Measurements from ENCODE around the gene SESTD1. TPM values are rescaled to one million over a fixed set of nuclear protein-coding genes. Genes with fewer than 3 reads are reported as not detected.

Gene SESTD1
- polyA plus RNA-seq, 2 of the 4 experiments (the other 2 are of a cell fraction) = 12.6 to 26.0 TPM

- TF ChIP-seq REST (IDR thresholded peaks at IDR 0.05) (no peak), HEYL (CRISPR knock-in tag; IDR thresholded peaks at IDR 0.05) (no peak), MYC (IDR thresholded peaks at IDR 0.05; ENCODE audit: borderline replicate concordance, low read length) (no peak)
These were observed 99.2 kb downstream of the SESTD1 start (continued) for GRCh38 chr2:179165356-179166000.

- DNase-seq (ENCODE audit: low read depth in 1 of 2, low spot score in 1 of 2) = no peak
- no peak overlapping the region for H3K27ac ChIP-seq
- no peaks in the 10 kb centered on the region for H3K4me1 ChIP-seq
- TF ChIP-seq HDAC2 (IDR thresholded peaks at IDR 0.05) = no peak
- no peak for TF ChIP-seq HOXB13 (CRISPR knock-in tag; IDR thresholded peaks at IDR 0.05; ENCODE audit: low read depth)
- TF ChIP-seq SMC3 (IDR thresholded peaks at IDR 0.05) = no peak
- TF ChIP-seq CBX2 (IDR thresholded peaks at IDR 0.05; ENCODE audit: borderline replicate concordance, low read depth) = no peak
- no peak for TF ChIP-seq HEYL (CRISPR knock-in tag; IDR thresholded peaks at IDR 0.05)
- no peak for TF ChIP-seq FOSB (CRISPR knock-in tag; IDR thresholded peaks at IDR 0.05)
- no peak for TF ChIP-seq E2F6 (IDR thresholded peaks at IDR 0.05; ENCODE audit: borderline replicate concordance, low read depth)
- TF ChIP-seq TP53 (CRISPR knock-in tag; IDR thresholded peaks at IDR 0.05) = no peak
- no peak for TF ChIP-seq EHMT2 (IDR thresholded peaks at IDR 0.05; ENCODE audit: low read depth)
- no peak for TF ChIP-seq NPAS2 (CRISPR knock-in tag; IDR thresholded peaks at IDR 0.05; ENCODE audit: borderline replicate concordance)
- no peak for TF ChIP-seq HOXA7 (CRISPR knock-in tag; IDR thresholded peaks at IDR 0.05)
- no peak for TF ChIP-seq CHD2 (IDR thresholded peaks at IDR 0.05; ENCODE audit: low read length, partially characterized antibody)
- TF ChIP-seq JUNB (IDR thresholded peaks at IDR 0.05) = no peak
- TF ChIP-seq PBX3 (IDR thresholded peaks at IDR 0.05) = no peak
- TF ChIP-seq RARB (CRISPR knock-in tag; IDR thresholded peaks at IDR 0.05) = no peak
- TF ChIP-seq CBX8 (IDR thresholded peaks at IDR 0.05) = no peak
- TF ChIP-seq REST (IDR thresholded peaks at IDR 0.05) = no peak
- TF ChIP-seq RFX5 (IDR thresholded peaks at IDR 0.05) = no peak
- WGBS (ENCODE audit: missing lambda C conversion rate) = 96% methylated on average over 1 of the region's 1 CpG
- no peaks in the 10 kb centered on the region for H3K9me3 ChIP-seq
- H3K4me3 ChIP-seq = no peak overlapping the region
- no peak for ATAC-seq
- no peak overlapping the region for H3K4me2 ChIP-seq
- no peak for FAIRE-seq
- ChIA-PET POLR2A (no interaction called here), CTCF (no interaction called here)
These were observed 123.4 kb downstream of the SESTD1 start for GRCh38 chr2:179141206-179141605.
